Body of pancreas (tissue), 4 donors: ENCODE data around the gene HADHB.

Experiments used
- POLR2A ChIP-seq, 3 donors: fragments of 450-650 bp; IDR thresholded peaks; one replicate each; pipeline ENCODE4 v1.6.1; 2016; ENCODE audit warnings: antibody characterized with exemption in 3 of 3, mild to moderate bottlenecking in 2 of 3
- TF ChIP-seq, protein P1 (sequence below), 7 experiments: fragments of 450-650 bp in 4 of 7; fragments of 200-600 bp in 3 of 7; sonication (generic) in 3 of 7; IDR thresholded peaks; one replicate each; pipeline ENCODE4 v1.5.1; 2016 to 2019; ENCODE audit warnings: antibody characterized with exemption in 7 of 7

DNA sequence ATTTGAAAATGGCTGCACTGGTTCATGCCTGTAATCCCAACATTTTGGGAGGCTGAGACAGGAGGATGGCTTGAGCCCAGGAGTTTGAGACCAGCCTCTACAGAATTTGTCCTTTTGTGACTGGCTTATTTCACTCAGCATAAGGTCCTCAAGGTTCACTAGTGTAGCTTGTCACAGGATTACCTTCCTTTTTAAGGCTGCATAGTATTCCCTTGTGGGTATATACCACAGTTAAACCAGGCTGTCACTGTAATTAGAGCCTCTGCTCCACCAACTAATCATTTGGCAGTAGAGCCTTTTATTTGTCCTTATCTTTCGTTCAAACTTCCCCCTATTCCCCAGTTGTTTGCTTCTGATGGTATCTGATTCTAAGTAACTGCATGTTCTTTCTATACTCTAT, 50.8 kb downstream of the HADHB start:
- TF ChIP-seq, protein P1, sequence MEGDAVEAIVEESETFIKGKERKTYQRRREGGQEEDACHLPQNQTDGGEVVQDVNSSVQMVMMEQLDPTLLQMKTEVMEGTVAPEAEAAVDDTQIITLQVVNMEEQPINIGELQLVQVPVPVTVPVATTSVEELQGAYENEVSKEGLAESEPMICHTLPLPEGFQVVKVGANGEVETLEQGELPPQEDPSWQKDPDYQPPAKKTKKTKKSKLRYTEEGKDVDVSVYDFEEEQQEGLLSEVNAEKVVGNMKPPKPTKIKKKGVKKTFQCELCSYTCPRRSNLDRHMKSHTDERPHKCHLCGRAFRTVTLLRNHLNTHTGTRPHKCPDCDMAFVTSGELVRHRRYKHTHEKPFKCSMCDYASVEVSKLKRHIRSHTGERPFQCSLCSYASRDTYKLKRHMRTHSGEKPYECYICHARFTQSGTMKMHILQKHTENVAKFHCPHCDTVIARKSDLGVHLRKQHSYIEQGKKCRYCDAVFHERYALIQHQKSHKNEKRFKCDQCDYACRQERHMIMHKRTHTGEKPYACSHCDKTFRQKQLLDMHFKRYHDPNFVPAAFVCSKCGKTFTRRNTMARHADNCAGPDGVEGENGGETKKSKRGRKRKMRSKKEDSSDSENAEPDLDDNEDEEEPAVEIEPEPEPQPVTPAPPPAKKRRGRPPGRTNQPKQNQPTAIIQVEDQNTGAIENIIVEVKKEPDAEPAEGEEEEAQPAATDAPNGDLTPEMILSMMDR (IDR thresholded peaks at IDR 0.05): no peak
- TF ChIP-seq POLR2A (IDR thresholded peaks at IDR 0.05): no peak
